Measurements from ENCODE around the gene LILRA6. TPM values are rescaled to one million over a fixed set of nuclear protein-coding genes. Genes with fewer than 3 reads are reported as not detected.
A peak's percentile ranks its signal among the peaks of the same experiment; 100 is the strongest.
"Not testable (repeated sequence)": the region's sequence is repeated elsewhere in the genome, so short reads cannot be mapped to it uniquely, and the experiment has no call there.

Gene LILRA6
- total RNA-seq, 2 donors from 2014 or later = 4.6 to 5.2 TPM

- DNase-seq (ENCODE audit: low spot score) = no peak
- Histone ChIP-seq H3K9me3 (no peaks in the 10 kb centered on the region), H3K36me3 (no peaks in the 10 kb centered on the region), H3K27ac (peak within 1 kb of the TSS in 1 of 2 donors; percentile 26), H3K27me3 (replicated peaks; ENCODE audit: insufficient read depth) (no peaks in the 10 kb centered on the region), H3K4me3 (peak within 1 kb of the TSS; percentile 52), H3K4me1 (ENCODE audit: control insufficient read depth in 1 of 2, low read depth in 2 of 2) (no peaks in the 10 kb centered on the region)
- TF ChIP-seq CTCF (IDR thresholded peaks at IDR 0.05) = no peak
- ATAC-seq (ENCODE audit: insufficient number of reproducible peaks, low FRiP score, low read depth) = no peak
Measured at GRCh38 chr19:54281007-54281728, 38.6 kb upstream of the LILRA6 start, which contains the start of gene LILRB2. Gene LILRB2 (minus strand): TSS chr19:54281110. CDS start chr19:54280496, 614 bp downstream.

- H3K27ac ChIP-seq = peak overlapping the region in 1 of 2 donors; percentile 26
- not testable (repeated sequence) for ATAC-seq (ENCODE audit: insufficient number of reproducible peaks, low FRiP score, low read depth); H3K27me3 ChIP-seq (replicated peaks; ENCODE audit: insufficient read depth); H3K9me3 ChIP-seq; H3K4me1 ChIP-seq (ENCODE audit: control insufficient read depth in 1 of 2, low read depth in 2 of 2); DNase-seq (ENCODE audit: low spot score); H3K36me3 ChIP-seq
- peak overlapping the region; percentile 52 for H3K4me3 ChIP-seq
Measured at GRCh38 chr19:54280441-54280840, 37.9 kb upstream of the LILRA6 start.

GRCh38 chr19:54280025-54280424, 37.4 kb upstream of the LILRA6 start:
- H3K9me3 ChIP-seq; H3K36me3 ChIP-seq; H3K4me1 ChIP-seq (ENCODE audit: control insufficient read depth in 1 of 2, low read depth in 2 of 2); H3K27ac ChIP-seq; H3K27me3 ChIP-seq (replicated peaks; ENCODE audit: insufficient read depth); DNase-seq (ENCODE audit: low spot score); ATAC-seq (ENCODE audit: insufficient number of reproducible peaks, low FRiP score, low read depth): not testable (repeated sequence)
- H3K4me3 ChIP-seq = peak overlapping the region; percentile 52

- no peaks in the 10 kb centered on the region for H3K36me3 ChIP-seq
- H3K27ac ChIP-seq = no peak overlapping the region
- TF ChIP-seq CTCF (IDR thresholded peaks at IDR 0.05) = no peak
- H3K27me3 ChIP-seq (replicated peaks; ENCODE audit: insufficient read depth) = no peaks in the 10 kb centered on the region
- no peaks in the 10 kb centered on the region for H3K4me1 ChIP-seq (ENCODE audit: control insufficient read depth in 1 of 2, low read depth in 2 of 2)
- H3K9me3 ChIP-seq = no peaks in the 10 kb centered on the region
- ATAC-seq (ENCODE audit: insufficient number of reproducible peaks, low FRiP score, low read depth) (no peak), DNase-seq (ENCODE audit: low spot score) (no peak)
- no peak overlapping the region for H3K4me3 ChIP-seq
Measured at GRCh38 chr19:54279406-54279962, 36.9 kb upstream of the LILRA6 start.

- not testable (repeated sequence) for DNase-seq (ENCODE audit: low spot score); H3K4me1 ChIP-seq (ENCODE audit: control insufficient read depth in 1 of 2, low read depth in 2 of 2); ATAC-seq (ENCODE audit: insufficient number of reproducible peaks, low FRiP score, low read depth); H3K27ac ChIP-seq; H3K4me3 ChIP-seq; H3K36me3 ChIP-seq; H3K9me3 ChIP-seq; H3K27me3 ChIP-seq (replicated peaks; ENCODE audit: insufficient read depth)
Measured at GRCh38 chr19:54278571-54279195, 36.1 kb upstream of the LILRA6 start.

GRCh38 chr19:54278056-54278455, 35.5 kb upstream of the LILRA6 start:
- not testable (repeated sequence) for H3K27ac ChIP-seq; H3K4me3 ChIP-seq; H3K36me3 ChIP-seq; ATAC-seq (ENCODE audit: insufficient number of reproducible peaks, low FRiP score, low read depth); H3K9me3 ChIP-seq; H3K4me1 ChIP-seq (ENCODE audit: control insufficient read depth in 1 of 2, low read depth in 2 of 2); H3K27me3 ChIP-seq (replicated peaks; ENCODE audit: insufficient read depth); DNase-seq (ENCODE audit: low spot score)

GRCh38 chr19:54277111-54277615, 34.6 kb upstream of the LILRA6 start:
- not testable (repeated sequence) for H3K4me1 ChIP-seq (ENCODE audit: control insufficient read depth in 1 of 2, low read depth in 2 of 2); ATAC-seq (ENCODE audit: insufficient number of reproducible peaks, low FRiP score, low read depth); H3K27ac ChIP-seq; H3K36me3 ChIP-seq; H3K4me3 ChIP-seq; H3K27me3 ChIP-seq (replicated peaks; ENCODE audit: insufficient read depth); DNase-seq (ENCODE audit: low spot score); H3K9me3 ChIP-seq

Measured in thoracic aorta (tissue), 2 donors.